ENCODE measurements around the gene GCLM.
"Not testable (repeated sequence)": the region's sequence is repeated elsewhere in the genome, so short reads cannot be mapped to it uniquely, and the experiment has no call there.

The GCLM gene

DNA sequence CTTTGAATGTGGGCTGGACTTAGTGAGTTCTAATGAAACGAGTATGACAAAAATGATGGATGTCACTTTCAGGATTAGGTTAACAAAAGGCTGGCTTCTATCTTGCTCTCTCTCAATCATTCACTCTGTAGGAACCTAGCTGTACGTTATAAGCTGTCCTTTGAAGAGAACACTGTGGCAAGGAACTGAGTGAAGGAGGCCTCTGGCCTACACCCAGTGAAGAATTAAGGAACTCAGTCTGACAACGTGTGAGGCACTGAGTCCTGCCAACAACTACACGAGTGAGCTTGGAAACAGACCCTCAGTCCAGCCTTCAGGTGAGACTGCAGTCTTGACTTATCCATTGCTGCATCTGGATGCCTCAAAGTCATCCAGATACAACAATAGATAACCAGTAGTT is 27.0 kb downstream of the GCLM start:
- DNase-seq, result no peak

DNA sequence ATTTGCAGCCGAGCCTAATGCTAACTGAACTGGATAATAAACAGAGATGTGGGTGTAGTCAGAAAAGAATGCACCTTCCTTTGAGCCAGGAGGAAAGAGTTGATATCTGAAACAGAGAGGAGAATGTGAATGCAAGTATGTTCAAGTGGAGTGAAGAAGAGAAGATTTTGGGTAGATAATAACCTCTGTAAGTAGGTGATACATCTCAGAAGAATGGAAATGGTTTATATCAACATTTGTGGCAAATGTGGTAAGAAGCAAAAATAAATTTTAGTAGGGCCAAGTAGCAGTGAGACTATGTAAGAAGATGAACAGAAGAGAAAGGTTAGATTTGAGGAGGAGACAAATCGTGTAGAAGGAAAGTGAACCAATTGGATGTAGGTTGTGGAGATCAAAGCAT is 28.5 kb downstream of the GCLM start:
- DNase-seq, result no peak

DNA sequence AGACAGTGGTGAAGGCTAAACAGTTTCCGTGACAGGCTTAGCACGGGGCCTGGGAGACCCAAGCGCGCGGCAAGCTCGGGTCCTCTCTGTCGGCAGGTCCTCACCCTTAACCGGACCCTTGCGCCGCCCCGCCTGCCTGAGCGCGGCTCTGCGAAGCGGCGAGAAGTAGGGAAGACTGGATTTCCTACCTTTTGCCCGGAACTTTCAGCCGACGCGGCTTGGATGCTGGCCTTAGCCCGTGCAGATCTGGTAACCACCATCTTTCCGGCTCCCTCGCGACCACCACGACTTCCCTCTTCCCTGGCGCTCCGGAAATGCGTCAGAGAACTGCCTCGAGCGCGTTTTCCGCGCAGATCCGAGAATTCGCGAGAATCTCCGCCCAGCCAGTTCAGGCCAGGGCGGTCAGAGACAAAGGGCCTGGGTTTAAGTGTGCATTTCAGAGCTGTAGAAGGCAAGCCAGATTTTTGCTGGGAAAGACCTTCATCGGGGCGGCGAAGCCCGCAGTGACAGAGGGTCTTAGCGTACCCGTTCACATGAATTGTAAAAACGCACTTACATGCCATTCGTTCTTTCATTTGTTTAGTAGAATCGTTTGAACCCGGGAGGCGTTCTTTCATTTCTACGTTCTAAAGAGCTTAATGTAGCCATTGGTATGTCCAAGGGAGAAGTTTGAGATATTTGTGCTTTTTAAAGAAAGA is 30.2 kb downstream of the GCLM start, which contains the start of gene DNTTIP2:
Gene DNTTIP2, minus strand, starts transcription at position 318 of the 698 bp plus-strand sequence. Its CDS starts 58 bp downstream, at position 260.
- peak; percentile 79 to 91 for DNase-seq

DNA sequence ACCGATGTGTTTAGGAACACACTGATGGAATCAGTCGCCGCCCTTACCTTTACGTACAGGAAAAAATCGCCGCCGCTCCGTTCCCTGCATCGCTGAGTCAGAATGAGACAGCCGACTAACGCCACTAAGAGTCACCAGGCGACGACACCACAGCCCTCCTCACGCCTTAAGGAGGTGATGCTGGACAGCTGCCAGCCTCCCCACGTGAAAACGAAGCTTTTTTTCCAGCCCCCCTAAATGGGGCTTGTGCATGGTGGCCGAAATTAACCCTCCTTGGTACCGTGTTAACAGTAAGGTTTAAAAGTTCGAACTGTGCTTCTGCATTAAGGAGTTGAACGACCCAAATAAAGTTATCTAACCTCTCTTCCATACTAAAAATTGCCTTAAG is 30.7 kb downstream of the GCLM start:
- no peak for DNase-seq

DNA sequence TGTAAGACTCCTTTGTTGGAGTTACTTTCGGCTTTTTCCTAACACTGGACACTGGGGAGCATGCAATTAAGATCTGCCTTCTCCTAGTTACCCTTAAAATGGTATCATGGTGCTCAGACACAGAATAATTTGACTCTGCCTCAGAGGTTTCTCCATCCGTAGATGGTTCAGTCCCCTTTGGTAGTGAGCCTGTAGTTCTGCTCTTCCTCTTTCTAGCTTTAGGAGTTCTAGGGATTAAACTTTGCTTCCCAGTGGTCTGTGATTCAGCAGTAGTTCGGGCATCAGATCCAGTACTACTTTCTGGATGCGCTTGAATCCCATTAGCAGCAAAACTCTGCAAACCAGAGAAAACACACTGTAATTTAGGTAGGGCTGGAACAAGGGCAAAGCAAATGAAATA is 31.7 kb downstream of the GCLM start:
- no peak for DNase-seq

DNA sequence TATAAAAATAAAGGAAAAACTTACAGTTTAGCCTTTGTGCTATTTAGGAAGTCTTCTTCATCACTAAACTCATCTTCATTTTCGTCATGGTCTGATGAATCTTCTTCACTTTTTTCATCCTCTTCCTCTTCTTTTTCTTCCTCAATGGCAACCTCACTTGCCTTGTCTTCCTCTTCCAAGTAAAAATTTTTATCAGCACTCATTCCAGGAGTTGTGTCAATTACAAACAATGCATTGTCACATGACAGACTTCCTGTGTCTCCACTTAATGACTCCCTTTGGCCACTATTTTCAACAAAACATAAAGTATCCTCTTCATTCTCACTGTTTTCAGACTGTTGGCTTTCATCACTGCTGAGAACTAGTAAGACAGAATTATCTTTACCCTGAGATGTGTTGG is 33.0 kb downstream of the GCLM start:
- no peak for DNase-seq

DNA sequence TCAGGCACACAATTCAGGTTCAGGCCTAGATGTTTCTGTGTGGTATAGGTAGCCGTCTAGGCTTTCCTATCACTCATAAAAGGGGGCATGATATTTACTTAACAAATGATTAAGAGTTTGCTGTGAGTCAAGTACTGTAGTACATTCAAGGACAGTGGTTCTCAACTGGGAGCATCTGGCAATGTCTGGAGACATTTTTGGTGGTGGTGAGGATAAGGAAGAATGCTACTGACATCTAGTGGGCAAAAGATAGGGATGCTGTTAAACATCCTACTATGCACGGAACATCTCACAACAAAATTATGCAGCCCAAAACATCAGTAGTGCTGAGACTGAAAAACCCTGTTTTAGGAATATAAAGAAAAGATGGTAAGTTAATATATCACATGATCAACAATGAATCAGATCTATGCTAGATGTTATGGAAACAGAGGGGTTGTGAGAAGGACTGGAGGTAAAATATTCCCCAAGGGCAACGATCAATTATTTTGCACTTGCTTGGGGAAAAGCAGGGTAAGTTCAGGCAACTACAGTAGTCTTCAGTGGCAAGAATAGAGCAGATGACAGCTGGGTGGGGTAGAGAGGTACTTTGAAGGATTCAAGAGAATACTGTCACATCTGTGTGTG is 35.1 kb downstream of the GCLM start:
- peak in 1 of 2 experiments; percentile 21 for DNase-seq

DNA sequence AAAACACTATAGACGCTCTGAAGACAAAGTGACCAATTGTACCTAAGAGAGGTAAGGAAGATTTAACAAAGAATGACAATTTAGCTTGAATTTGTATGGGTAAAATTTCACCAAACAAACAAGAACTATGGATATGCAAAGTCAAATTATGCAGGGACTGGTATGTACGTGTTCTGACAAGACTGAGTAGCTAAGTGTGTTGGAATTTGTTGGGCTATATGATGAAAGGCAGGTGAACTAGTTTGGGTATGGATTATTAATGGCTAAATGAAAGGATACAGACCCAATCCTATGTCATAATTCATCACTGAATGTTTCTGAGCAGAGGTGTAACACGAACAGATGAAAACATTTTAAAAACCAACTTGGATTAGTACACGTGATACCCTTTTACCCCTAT is 37.9 kb downstream of the GCLM start:
- no peak for DNase-seq

DNA sequence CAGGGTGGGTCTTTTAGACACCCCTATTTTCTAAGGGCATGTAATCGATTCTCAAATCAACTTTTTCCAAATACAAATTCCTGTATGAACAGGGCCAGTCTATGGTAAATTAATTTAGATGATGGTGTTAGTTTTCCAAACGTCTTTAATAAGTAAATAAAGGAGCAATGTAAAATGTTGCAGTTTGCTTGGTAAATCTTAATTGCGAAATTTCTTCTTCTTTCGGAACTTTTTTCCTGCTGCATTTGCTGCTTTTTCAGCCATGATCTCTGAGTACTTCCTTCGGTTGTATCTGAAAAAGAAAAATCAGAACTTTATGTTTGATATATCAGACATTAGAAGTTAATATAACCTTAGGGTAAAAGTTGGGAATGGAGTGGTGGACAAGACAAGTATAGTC is 39.6 kb downstream of the GCLM start:
- no peak for DNase-seq

DNA sequence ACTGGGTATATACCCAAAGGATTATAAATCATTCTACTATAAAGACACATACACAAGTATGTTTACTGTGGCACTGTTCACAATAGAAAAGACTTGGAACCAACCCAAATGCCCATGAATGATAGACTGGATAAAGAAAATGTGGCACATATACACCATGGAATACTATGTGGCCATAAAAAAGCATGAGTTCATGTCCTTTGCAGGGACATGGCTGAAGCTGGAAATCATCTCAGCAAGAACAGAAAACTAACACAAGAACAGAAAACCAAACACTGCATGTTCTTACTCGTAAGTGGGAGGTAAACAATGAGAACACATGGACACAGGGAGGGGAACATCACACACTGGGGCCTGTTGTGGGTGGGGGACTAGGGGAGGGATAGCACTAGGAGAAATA is 40.7 kb downstream of the GCLM start:
- DNase-seq, result not testable (repeated sequence)

DNA sequence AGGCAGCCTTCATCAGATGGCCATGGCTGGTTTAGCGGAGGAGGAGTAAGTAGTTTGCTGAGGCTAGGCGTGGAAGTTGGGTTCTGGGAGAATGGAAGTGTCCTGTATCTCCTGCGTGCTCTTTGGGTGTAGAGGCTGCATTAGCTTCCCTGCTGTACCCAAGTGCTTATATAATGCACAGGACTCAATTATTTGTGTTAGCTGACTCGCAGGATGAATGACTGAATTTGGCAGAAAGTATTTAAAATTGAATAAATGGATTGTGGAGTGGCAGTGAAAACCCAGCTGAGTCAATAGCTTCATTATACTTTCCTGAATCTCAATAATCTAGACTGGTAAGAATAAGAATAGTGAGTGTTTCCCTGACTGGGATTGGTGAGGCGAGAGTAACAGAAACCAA is 44.0 kb downstream of the GCLM start:
- peak in 1 of 2 experiments; percentile 18 for DNase-seq

DNA sequence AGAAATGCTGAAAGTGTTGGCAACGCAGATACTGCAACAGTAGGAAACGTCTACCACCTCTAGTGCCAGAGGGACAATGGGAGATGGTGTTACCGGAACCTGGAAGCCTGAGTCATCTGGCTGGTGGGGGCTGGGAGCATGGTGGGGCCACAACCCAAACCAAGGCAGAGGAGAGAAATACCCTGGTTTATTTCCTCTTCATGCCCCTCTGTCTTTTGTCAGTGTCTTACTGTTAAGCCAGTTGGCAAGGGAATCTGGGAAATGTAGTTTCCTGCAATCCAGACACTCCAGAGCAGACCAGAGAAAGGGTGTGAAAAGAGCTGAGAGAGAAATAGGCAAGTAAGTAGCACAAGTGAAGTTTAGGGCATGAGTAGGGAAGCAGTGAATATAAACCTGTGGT is 45.1 kb downstream of the GCLM start:
- DNase-seq, result no peak

DNA sequence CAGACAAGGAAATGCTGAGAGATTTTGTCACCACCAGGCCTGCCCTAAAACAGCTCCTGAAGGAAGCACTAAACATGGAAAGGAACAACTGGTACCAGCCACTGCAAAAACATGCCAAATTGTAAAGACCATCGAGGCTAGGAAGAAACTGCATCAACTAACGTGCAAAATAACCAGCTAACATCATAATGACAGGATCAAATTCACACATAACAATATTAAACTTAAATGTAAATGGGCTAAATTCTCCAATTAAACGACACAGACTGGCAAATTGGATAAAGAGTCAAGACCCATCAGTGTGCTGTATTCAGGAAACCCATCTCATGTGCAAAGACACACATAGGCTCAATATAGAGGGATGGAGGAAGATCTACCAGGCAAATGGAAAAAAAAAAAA is 51.6 kb downstream of the GCLM start:
- DNase-seq, result not testable (repeated sequence)

DNA sequence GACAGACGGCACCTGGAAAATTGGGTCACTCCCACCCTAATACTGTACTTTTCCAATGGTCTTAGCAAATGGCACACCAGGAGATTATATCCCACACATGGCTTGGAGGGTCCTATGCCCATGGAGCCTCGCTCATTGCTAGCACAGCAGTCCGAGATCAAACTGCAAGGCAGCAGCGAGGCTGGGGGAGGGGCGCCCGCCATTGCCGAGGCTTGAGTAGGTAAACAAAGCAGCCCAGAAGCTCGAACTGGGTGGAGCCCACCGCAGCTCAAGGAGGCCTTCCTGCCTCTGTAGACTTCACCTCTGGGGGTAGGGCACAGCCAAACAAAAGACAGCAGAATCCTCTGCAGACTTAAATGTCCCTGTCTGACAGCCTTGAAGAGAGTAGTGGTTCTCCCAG is 53.2 kb downstream of the GCLM start:
- not testable (repeated sequence) for DNase-seq

DNA sequence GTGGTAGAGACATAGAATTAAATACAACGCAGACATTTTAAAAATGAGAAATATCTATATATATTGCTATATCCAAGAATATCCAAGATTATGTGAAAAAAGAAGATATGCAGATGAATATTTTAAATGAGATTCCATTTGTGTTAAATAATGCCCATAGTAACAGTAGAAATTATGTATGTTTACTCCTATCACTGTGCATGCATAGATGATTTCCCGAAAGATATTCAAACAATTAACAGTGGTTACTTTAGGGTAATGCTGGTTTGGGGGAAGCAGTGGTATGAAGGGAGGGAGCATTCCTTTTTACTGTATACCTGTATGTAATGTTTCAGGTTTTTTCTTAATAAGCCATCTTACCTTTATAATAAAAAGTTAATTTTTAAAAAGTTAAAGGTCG is 55.3 kb downstream of the GCLM start:
- no peak for DNase-seq

DNA sequence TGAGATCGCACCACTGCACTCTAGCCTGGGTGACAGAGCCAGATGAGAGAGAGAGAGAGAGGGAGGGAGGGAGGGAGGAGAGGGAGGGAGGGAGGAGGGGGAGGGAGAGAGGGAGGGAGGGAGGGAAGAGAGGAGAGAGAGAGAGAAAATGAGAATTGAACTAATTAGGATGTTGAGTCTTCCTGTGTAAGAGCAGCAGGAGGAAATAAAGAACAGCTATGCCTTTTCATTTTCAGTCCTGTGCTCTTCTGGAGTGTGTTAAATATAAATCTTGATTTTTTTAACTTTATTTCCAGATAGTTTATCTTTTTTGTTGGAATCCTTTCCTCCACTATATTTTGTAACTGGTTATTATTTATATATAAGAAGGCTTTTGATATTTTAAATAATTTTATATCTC is 57.4 kb downstream of the GCLM start:
- DNase-seq, result no peak

DNA sequence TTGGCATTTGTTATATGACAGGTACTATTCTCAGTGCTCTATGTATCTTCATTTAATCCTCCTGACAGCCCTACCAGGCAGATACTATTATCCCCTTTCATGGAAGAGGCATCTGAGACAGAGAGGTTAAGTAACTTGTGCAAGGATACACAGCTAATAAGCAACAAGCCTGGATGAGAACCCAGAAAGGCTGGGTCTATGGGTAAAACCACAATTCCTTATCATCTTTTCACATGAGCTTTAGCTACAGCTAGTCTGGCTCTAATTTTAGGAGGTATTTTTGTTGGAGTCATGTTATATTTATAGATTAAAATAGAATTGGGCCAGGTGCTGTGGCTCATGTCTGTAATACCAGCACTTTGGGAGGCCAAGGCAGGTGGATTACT is 57.9 kb downstream of the GCLM start:
- DNase-seq, result no peak

DNA sequence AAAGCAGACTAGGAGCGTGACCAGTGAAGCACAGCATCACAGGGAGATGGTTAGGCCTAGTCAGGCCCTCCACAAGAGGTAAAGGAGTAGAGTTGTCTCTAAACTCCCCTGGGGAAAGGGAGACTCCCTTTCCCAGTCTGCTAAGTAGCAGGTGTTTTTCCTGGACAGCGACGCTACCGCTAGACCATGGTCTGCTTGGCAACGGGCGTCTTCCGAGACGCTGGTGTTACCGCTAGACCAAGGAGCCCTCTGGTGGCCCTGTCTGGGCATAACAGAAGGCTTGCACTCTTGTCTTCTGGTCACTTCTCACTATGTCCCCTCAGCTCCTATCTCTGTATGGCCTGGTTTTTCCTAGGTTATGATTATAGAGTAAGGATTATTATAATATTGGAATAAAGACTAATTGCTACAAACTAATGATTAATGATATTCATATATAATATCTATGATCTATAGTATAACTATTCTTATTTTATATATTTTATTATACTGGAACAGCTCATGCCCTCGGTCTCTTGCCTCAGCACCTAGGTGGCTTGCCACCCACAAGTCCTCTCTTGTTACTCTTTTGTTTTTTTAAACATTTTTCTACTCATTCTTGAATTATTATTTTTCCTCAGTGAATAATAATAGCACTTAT is 58.4 kb downstream of the GCLM start:
- DNase-seq, result not testable (repeated sequence)

DNA sequence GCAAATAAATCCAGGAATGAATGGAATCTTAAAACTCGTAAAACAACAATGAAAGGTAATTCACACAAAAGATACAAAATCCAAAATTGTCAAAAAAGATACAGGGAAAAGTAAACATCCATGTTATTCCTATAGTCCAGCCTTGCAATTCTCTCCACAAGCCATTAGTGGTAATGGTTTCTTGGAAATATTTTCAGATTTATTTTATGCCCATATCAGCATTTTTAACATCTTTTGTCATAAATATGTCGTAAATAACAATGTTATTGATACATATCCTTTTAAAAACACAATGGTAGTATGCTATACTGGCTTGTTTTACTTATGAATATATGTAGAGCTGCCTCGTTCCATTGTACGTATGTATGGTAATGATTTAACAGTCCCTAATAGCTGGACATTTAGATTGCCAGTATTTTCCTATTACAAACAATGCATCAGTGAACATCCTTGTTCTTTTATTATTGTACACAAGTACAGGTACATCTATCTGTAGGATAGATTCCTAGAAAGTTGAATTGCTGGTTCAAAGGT is 60.8 kb downstream of the GCLM start:
- DNase-seq, result no peak

DNA sequence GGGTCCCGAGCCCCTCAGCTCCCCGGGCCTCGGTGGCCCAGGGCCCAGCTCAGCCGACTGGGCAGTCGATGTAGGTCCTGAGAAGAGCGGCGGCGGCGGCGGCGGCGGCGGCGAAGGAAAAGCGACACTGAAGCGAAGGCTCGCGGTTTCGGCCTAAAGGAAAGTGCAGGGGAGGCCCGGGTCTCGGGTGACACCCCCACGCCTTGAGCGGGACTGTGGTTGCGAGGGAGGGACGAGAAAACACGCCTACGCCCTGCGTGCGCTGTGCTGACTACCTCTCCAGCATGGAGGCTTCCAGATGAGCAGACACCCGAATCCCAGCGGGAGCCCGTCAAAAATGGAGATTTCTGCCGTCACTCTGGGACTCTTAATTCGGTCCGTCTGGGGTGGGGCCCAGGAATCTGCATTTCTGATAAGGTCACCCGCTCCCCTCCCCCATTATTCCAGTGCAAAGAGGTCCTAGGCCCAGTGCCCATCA is 61.4 kb downstream of the GCLM start:
- DNase-seq, result peak; percentile 55 to 67

DNA sequence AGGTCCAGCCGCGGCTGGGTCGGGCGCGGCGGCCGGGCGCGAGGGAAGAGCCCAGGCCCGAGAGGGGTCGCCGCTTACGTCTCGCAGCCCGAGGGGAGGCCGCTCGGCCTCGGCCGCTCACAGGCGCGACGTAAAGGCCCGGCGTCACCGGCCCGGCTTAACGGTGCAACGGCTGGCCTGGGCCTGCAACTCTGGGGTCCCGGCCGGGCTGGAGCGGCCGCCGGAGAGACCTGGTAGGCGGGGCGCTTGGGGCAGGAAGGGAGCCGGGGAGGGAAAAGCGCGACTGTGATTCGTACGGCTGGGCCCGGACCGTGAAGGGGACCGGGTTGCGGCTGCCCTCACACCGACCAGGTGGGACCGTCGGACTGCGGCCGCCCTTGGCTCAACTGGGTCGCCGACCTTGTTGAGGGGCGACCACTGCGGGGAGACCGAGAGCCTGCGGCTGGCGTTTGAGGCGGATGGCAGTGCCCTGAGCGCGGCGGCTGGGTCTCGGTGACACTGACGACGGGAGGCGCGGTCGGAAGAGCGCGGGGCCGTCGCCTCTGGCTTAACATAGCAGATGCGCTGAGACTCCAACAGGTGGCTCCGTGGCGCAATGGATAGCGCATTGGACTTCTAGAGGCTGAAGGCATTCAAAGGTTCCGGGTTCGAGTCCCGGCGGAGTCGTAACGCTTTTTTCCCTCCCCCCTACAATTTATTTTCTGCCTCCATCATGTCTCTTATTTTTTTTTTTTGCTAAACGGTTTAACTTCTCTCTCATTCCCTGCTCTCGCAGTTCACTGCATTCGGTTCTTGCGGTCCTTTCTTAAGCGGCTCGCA is 62.0 kb downstream of the GCLM start:
- peak; percentile 74 to 85 for DNase-seq

DNA sequence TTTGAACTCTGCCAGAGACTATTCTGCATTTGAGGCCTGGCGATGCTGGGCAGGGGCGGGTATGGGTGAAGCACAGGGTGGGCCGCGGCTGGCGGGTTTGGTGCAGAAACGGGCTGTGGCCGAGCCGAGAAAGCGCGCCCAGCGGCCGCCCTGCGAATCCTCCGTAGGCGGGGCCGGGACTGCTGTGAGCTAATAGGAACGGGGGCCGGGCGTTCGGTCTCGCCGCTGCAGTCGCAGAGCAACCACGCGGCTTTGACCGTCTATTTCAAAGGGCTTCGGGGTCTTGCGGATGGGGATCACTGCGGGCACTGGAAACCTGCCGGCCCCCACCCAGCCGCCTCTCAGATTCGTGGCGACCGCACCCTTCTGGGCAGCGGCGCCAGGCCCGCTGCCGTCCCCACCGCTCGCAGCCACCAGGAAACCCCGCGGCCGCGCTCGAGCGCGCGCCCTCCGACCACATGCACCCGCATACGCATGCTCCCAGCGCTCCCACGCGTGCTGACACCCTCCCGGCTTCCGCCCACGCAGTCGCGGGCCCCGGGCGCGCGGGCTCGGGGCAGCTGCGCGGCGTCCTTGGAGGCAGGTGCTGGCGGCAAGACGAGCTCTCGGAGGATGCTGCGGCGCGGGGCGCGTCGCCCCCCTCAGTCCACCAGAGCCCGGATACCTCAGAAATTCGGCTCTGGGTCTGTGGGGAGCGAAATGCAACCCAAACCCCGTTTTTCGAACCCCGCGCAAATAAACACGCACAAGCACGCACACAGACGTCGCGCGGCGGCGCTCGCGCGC is 62.8 kb downstream of the GCLM start:
- peak; percentile 77 to 83 for DNase-seq

All from NCI-H2081 (cell line).